ENCODE measurements around the gene TAF11L2.
"Not testable (repeated sequence)": the region's sequence is repeated elsewhere in the genome, so short reads cannot be mapped to it uniquely, and the experiment has no call there.

GRCh38 chr5:17517526-17517925, 19.5 kb downstream of the TAF11L2 start:
- TF ChIP-seq EZH2phosphoT487 (conservative IDR thresholded peaks at IDR 0.05; ENCODE audit: low read length); CTCF (IDR thresholded peaks at IDR 0.05; ENCODE audit: insufficient read depth, low read length, poor library complexity, severe bottlenecking): not testable (repeated sequence)

Data from SU-DHL-6 (cell line).